Hindlimb muscle (tissue), 1 donor: ENCODE measurements around the gene HEG1. TPM values are rescaled to one million over a fixed set of nuclear protein-coding genes. Genes with fewer than 3 reads are reported as not detected.
"Not testable (repeated sequence)": the region's sequence is repeated elsewhere in the genome, so short reads cannot be mapped to it uniquely, and the experiment has no call there.

ENCODE experiments used
- DNase-seq: peaks from one replicate; pipeline ENCODE4 v3.0.0-alpha.2; 2013
- polyA plus RNA-seq: library from polyadenylated mRNA; unstranded; fragments of 120-200 nt; gene quantifications from one replicate; pipeline ENCODE4 v1.2.1, GENCODE V29; 2013; ENCODE audit not compliant: insufficient read length

HEG1 gene
- polyA plus RNA-seq, 1 donor = 27.2 TPM

DNA sequence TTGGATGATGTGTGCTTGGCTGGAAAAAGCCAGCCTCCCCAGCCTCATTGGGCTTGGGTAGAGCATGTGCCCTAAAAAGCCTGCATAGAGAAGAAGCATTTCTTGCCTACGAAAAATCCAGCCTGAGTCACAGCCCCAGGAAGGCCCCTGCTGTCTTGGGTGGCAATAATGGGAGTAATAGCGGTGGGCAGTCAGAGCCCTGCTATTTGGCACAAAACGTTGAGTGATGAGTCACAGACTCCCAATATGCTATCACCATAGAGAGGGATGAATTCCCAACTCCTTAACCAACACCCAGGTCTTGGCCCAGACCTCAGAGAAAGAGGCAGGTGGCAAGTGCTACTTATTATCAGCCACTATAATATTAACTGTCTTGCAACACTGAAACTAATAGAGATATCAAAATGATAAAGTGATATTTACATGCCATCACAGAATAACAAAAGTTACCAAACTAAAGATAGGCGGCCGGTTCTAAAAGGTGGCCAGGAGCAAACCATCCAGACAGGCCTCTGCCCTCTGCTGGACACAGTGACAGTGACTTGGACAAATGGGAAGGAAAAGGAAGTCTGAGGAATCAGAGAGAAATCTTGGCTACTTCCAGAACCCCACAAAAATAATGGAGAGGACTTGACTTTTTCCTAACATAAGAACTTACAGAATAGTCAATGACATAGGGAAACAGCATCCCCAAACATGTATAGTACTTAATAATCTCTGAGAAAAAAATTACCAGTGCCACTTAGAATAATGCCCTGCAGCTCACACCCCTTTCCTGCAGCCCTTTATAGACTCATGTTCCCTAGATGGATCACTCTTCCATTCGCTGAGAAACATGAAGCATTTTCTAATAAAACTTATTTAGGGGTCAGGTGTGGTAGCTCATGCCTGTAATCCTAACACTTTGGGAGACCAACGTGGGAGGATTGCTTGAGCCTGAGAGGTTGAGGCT is 69.3 kb downstream of the HEG1 start:
- no peak for DNase-seq

DNA sequence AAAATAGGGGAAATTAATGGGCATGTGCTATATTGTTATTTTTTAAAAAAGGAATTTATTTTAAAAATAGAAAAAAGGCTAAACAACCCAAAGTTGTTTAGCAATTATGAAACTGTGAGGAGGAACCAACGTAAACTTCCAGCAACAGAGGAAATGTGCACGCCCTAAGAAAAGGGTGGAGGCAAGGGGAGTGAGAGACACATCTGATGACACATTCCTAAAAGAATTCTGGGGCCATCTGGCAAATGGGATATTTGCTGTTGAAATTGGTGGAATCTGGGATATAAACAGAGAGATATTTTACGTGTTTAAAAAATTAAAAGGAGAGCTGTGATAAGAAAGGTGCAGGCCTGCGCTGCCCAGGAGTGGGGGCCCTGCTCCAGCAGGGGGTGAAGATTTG is 70.4 kb downstream of the HEG1 start:
- DNase-seq = no peak

DNA sequence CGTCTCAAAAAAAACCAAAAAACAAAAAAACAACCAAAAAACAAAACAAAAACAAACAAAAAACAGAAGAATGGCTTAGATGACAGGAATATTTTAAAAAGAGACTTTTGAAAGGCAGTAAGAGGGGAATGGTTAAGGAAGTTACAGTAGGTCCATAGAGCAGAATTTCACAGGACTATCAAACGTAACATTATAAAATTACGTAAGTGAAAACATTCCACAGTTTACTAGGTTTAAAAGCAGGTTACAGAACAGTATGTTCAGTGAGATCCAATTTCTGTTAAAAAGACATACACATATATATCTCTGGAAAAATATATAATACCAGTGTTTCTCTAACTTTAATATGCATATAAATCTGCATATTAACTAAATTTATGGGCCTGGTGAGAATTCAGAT is 71.0 kb downstream of the HEG1 start:
- no peak for DNase-seq

DNA sequence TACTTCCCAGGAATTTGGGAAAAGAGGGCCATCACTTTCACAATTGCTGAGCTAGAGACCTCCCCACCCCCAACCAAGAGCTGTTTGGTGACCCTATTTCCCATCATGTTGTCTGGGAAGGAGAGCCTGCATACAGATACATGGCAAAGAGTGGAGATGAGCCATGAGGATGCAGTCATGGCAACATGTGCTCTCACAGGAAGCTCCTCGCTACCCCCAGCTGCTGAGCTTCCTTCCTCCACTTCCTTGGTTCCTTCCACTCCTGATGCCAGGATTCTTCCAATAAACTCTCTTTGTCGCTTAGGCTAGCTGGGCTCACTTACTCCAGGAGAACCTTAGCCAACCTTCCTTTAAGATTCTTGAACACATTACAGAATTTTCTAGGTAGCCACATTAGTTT is 72.9 kb downstream of the HEG1 start:
- no peak for DNase-seq

DNA sequence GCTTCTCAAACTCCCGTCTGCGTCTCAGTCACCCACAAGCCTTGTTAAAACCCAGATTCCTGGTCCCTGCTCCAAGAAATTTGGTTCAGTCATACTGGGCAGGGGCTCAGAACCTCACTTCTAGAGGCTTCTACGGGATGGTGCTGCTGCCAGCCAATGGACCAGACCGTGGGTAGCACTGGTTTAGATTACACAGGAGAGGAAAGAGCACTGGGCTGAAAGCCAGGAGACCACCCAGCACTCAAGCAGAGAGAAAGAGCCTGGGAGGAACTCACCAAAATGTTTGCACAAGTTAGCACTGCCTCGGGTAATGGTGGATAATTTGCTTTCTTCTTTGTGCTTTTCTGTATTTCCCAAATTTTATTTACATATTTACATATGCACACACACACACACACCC is 74.3 kb downstream of the HEG1 start:
- no peak for DNase-seq

DNA sequence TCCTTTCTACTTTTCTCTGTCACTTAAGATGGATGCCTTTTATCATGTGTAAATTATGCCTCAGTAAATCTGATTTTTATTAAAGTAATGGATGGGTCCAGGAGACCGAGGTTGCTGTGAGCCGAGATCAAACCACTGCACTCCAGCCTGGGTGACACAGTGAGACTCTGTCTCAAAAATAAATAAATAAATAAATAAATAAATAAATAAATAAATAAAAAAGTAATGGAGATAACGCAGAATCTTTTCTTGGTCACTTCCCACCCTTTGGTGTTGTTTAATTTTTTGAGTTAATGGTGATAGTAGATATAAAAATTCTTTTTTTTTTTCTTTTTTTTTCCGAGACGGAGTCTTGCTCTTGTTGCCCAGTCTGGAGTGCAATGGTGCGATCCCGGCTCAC is 77.2 kb downstream of the HEG1 start:
- DNase-seq = no peak

DNA sequence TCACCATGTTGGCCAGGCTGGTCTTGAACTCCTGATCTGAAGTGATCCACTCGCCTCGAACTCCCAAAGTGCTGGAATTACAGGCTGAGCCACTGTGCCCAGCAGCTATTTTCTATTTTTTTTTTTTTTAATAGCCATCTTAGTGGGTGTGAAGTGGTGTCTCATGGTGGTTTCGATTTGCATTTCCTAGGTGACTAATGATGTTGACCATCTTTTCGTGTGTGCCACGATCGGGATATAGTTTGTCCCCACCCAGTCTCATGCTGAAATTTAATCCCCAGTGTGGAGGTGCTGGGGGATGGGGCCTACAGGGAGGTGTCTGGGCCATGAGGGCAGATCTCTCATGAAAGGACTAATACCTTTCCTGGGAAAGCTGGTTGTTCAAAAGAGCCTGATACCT is 79.4 kb downstream of the HEG1 start:
- DNase-seq = no peak

DNA sequence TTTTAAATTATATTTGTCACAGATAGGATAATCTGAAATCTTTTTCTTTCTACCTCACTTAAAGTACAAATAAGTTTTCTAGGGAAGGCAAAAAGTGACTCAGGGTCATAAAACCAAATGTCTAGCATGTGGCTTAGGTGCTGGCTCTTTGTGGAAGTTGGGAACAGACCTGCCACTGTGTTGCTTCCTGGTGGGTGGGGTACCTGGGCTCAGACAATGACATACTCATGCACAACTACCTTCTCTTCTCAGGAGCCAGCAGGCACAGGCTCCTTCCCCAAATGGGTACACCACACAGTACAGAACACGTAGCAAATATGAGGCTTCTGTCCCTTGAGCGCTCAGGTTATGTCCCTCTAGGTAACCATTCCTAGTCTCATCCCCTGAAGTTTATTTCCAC is 81.1 kb downstream of the HEG1 start:
- DNase-seq = no peak

DNA sequence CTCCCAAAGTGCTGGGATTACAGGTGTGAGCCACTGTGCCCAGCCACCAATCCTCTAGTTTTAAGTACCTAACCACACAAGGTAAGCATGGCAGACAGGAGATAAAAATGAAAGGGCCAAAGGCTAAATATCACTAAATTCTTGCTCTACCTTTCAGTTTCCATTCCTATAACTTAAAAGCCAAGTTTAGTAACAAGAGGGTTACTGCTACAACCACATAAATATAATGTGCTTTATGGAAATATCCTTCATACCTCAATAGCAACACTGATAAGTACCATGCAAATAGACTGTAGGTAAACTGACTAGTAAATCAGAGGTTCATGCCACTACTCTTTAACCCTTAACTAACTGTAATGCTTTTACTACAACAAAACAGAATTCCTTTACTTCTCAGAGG is 82.5 kb downstream of the HEG1 start:
- DNase-seq = no peak

DNA sequence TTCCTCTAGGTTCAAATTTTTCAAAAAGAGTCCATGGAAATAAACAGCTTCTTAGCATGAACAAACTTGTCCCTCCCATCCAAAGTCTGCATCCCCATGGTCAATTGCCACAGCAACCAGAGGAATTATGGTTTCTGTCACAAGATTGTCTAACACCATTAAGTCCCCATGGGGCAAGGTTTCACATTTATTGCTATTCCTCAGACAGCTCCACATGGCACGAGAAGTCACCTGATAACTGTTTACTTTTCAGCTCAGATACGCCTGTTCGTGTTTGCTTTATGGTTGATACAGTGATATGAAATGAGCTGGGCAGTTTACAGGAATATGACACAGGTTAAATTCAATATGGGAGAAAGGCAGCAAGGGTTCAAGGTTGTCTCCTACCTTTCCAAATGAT is 83.3 kb downstream of the HEG1 start:
- no peak for DNase-seq

DNA sequence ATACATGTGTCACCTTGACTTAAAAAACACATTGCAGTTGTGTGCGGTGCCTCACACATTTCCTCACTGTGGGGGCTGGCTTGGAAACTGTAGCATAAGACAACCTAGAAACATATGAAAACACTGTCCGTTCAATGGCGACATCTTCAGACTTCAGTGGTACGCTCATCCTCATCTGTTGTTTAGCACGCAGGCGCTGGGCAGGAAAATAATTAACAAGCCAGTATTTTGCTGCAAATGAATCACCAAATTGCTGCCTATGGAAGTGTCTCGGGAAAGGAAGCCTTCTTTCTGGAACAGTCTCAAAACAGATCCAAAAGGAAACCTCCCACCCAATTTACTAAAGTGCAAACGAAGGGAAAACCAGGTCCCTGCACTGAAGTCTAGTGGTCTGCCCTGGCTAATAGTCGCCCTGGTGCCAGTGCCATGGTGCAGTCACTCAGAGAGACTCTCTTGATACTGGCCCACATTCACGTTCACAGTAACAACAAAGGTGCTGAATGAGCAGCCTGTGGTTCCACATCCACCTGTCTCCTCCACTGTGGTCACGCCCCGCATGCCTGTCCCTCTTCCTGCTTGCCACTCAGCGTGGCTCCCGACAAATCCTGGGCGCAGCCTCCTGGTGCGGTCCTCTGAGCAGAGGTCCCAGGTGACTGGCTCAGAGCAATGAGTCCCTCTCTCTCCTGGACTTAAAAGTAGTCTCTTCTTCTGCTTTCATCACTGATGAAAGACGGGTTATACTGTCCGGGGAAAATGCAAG is 85.7 kb downstream of the HEG1 start:
- no peak for DNase-seq

DNA sequence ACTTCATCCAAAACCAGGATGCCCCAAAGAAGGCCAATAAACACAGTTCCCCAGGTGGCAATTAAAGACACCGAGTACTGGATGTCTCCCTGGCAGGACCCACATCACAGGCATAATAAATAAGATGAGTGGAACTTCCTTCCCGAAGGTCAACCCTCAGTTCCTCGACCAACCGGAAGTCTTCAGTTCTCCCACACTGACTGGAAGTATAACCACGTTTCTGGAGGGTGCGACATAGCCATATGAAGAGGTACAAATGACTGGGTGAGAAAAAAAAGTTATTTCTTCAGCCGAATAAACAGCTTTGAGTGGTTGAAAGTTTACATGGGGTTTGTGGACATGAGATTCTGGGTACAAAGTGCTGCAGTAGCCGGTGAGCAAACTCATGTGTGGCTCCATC is 86.6 kb downstream of the HEG1 start:
- DNase-seq = no peak

DNA sequence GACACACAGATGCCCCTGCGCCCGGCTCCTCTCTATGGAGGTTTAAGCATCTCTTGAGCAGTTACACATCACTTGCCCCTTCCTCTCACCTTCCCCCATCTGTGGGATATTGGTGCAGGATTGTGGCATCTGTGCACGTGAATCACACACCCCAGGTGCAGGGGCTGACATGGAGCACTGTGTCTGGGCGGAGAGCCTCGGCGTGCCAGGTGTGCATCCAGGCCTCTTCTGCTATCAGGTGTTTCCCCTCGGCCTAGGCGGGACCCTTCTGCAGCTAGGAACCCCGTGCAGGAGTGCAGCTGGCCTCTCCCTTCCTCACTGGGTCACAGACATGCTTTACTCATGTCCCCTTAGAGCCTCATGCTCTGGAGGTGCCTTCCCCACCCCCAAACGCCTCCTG is 87.8 kb downstream of the HEG1 start:
- no peak for DNase-seq

DNA sequence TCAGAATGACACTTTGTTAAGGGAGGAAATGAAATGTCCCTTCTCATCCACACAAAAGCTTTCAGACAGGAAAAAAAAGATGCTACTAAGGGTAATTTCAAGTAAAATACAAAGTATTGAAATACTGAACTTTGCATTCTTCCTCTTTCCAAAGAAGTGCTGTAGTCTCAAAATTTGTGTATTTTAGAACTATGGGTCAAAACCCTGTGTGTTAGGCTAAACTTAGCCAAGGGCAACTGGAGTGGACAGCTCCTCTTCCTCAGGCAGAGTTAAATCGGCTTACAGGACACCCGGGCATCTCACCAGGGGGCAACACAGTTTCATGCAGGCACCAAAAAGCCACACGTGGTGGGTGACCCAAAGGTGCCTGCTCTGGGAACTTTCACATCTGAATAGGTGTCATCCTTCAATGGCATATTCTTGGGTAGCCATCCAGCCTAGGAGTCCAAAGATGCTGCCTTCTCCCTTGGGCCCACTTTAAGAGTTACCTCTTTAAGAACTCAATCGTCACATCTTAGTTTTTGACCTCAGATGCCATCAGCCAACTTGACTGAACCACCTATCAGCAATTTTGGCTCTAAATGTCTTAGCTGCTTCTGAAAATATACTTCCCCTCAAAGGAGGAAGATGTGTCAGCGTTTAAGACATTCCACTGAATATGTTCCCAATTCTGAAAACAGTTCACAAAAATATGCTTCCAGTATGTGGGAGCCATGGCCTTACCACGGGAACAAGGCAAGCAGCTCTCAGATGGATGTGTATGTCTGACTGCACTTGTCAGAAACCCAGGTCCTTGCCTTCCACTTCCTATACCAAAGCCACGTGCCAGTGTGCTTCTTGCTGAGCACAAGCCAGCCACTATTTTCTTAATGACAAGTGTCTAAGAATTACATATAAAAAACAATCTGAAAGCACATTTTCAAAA is 89.0 kb downstream of the HEG1 start:
- peak; percentile 11 for DNase-seq

DNA sequence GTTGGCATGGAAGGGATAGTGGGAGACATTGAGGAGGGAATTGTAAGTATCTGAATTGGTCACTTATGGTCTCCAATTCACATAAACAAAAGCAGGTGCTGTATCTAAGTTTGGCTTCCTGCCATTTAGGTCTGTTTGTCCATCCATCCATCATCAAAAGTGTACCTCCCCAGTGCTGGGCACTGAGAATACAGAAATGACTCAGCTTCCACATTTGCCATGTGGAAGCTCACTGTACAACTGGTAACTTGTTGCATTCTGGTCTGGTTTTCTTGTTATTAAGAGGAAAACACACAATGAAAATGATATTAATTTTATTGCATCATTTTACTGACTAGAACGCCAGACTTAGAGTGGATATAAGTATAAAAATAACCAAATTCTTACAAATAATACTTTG is 90.4 kb downstream of the HEG1 start:
- no peak for DNase-seq

DNA sequence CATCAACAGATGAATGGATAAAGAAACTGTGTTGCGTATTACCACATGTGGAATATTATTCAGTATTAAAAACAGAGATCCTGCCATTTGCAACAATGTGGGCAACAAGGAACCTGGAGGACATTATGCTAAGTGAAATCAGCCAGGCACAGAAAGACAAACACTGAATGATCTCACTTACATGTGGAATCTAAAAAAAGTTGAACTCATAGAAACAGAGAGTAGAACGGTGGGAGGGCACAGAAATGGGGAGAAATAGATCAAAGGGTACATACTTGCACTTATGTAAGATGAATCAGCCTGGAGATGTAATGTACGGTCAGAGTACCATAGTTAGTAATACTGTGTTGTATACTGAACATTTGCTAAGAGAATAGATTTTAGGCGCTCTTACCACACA is 91.4 kb downstream of the HEG1 start:
- no peak for DNase-seq

DNA sequence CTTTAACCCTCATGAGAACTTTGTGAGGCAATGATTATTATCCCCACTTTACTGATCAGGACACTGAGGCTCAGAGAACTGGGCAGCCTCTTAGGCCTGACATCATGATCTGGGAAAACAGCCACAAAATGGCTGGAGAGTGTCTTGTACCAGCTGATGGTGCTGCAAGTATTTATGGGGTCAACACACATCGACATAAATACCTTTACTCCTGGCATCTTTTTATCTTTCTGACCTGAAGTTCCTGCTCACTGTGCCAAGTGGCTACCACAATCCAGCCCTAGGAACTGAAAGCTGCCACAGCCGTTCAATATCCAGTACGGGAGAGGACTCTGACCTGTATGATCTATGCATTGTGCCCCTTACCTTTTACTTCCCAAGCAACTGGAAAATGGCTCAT is 92.0 kb downstream of the HEG1 start:
- DNase-seq = no peak

DNA sequence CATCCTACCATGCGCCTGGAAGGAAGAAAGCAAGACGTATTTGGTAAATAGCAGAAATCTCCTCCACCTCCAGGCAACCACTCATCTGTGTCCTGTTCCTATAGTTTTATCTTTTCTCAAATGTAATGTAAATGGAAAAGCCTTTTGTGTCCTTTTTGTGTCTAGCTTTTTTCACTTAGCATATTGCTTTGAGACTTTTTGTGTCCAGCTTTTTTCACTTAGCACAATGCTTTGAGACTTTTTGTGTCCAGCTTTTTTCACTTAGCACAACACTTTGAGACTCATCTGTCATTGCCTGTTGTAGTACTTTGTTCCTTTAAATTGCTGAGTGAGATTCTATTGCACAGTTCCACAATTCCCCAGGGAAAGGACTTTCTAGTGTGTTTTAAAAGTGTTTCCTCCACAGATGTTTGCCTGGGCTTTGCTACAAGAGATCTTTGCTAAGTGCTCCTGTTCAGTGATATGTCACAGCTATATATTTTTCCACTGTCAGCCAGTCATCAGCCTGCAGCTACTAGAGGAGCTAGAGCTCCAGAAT is 93.3 kb downstream of the HEG1 start:
- DNase-seq = no peak

DNA sequence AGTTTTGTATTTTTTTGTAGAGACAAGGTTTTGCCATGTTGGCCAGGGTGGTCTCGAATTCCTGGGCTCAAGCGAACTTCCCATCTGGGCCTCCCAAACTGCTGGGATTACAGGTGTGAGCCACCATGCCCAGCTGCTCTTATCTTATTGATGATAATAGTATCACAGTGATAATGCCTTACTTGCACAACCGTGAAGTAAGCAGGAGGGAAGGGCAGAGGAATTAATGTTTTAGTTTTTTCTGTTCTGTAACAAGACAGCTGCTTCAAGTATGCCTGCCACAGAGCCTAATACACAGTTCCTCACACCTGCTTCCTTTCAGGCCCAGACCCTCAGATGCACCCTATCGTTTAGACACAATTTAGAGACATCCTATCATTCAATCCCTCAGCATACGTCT is 95.1 kb downstream of the HEG1 start:
- DNase-seq = no peak

DNA sequence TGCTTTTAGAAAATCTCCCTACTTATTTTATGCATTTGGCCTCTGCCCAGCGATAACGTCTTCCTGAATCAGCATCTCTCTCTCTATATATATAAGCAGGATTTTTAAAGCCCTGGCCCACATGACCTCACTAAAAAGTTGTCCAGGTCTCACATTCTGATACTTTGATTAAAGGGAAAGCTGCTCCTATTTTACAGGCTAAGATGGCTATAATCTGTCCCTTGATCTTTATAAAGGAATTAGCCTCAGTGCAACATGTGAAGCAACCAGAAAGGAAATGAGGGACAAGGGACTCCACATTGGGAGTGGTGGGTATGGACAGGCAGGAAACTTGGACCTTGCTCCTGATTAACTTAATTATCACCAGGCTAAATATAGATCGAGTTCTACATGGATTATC is 95.7 kb downstream of the HEG1 start:
- DNase-seq = no peak

DNA sequence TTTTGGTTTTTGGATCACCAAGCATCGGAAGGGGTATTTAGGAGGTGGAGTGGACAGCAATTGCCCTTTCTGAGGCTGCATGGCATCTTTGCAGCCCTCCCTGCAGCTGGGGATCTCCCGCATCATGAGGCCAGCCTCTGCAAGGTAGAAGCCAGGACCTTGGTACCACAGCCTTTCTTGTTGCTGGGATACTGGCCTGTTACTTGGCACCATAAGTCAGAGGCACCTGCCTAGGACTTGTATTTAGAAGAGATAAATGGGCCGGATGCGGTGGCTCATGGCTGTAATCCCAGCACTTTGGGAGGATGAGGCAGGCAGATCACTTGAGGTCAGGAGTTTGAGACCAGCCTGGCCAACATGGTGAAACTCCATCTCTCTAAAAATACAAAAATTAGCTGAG is 97.8 kb downstream of the HEG1 start:
- DNase-seq = not testable (repeated sequence)

DNA sequence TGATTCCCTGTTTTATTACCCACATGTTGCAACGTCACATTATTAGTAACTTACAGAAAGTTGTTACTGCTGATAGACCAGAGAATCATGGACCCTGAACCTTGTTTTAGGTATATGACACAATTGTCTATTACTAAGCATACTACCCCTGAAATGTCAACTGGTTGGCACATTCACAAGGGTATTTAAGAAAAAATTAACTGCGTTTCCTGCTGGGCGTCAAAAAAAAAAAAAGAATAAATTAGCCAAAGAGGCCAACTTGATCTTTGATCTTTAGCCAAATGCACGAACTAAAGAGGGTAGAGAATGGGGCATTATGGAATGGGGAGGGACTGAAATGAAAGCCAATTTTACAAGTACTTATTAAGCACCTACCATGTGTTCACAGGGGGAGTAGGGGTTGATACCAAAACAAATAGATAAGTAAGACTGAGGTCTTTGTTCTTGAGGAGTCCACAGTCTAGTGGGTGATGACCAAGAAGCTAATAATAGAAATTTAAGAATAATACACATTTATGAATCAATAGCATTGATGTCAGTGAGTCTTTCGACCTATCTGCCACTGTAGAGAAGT is 103.4 kb downstream of the HEG1 start:
- no peak for DNase-seq
